DND-41 (cell line): Measurements from ENCODE around the gene CCNT1.

Experiments
- ATAC-seq: fragments of 200-7000 bp; cut with Tn5 transposase; 3 replicates; pipeline ENCODE4 v1.9.1; 2021; ENCODE audit warnings: low read depth; ENCODE audit not compliant: insufficient read depth
- DNase-seq: peaks from one replicate; pipeline ENCODE4 v3.0.0-alpha.2; 2020
- H2AFZ ChIP-seq: 2 replicates; pipeline ENCODE4 v1.6.0; 2012; ENCODE audit warnings: low read depth, low read length
- H3K27ac ChIP-seq: 2 replicates; pipeline ENCODE4 v1.5.1; 2012; ENCODE audit warnings: low read length, inconsistent platforms
- H3K27me3 ChIP-seq: fragments of 200-600 bp; sonication (generic); 2 replicates; pipeline ENCODE4 v1.6.0; 2012; ENCODE audit warnings: low read length, mild to moderate bottlenecking, inconsistent platforms; ENCODE audit not compliant: insufficient read depth, poor library complexity
- H3K36me3 ChIP-seq: 2 replicates; pipeline ENCODE4 v1.5.1; 2012; ENCODE audit warnings: low read length, inconsistent platforms; ENCODE audit not compliant: insufficient read depth
- H3K4me1 ChIP-seq: 2 replicates; pipeline ENCODE4 v1.5.1; 2012; ENCODE audit warnings: mild to moderate bottlenecking, low read length; ENCODE audit not compliant: insufficient read depth
- H3K4me2 ChIP-seq: 2 replicates; pipeline ENCODE4 v1.6.0; 2012; ENCODE audit warnings: mild to moderate bottlenecking, moderate library complexity, low read length, inconsistent platforms; ENCODE audit not compliant: insufficient read depth
- H3K4me3 ChIP-seq, 2 experiments: fragments of 200-600 bp in 1 of 2; shearing (Covaris generic) in 1 of 2; 2 replicates each; pipeline ENCODE4 v1.5.1; 2012 to 2016; ENCODE audit warnings: inconsistent platforms in 2 of 2, low read length in 2 of 2, mild to moderate bottlenecking in 2 of 2, low read depth in 1 of 2, moderate library complexity in 1 of 2
- H3K79me2 ChIP-seq: 2 replicates; pipeline ENCODE4 v1.6.0; 2012; ENCODE audit warnings: low read length, inconsistent platforms; ENCODE audit not compliant: insufficient read depth
- H3K9ac ChIP-seq: 2 replicates; pipeline ENCODE4 v1.6.0; 2012; ENCODE audit warnings: low read depth, mild to moderate bottlenecking, inconsistent platforms, low read length, moderate library complexity
- H3K9me3 ChIP-seq: 2 replicates; pipeline ENCODE4 v1.5.1; 2012; ENCODE audit warnings: low read length, moderate library complexity, mild to moderate bottlenecking, inconsistent platforms; ENCODE audit not compliant: insufficient read depth, severe bottlenecking
- H4K20me1 ChIP-seq: 2 replicates; pipeline ENCODE4 v1.6.0; 2012; ENCODE audit warnings: low read length; ENCODE audit not compliant: insufficient read depth
- CTCF ChIP-seq: IDR thresholded peaks from 2 replicates; pipeline ENCODE4 v1.5.1; 2012; ENCODE audit warnings: borderline replicate concordance, low read length, moderate library complexity, mild to moderate bottlenecking; ENCODE audit not compliant: poor library complexity, severe bottlenecking; ENCODE audit errors: extremely low read depth
- EZH2 ChIP-seq: IDR thresholded peaks from 3 replicates; pipeline ENCODE4 v1.6.1; 2012; ENCODE audit warnings: borderline replicate concordance, low read depth, mild to moderate bottlenecking, moderate library complexity, low read length, inconsistent platforms; ENCODE audit not compliant: severe bottlenecking

Gene CCNT1

GRCh38 chr12:48687592-48687991, 28.9 kb downstream of the CCNT1 start:
- H3K36me3 ChIP-seq: peaks cover 44% of the 10 kb centered on the region
- H3K4me2 ChIP-seq: no peak overlapping the region
- no peak overlapping the region for H3K27ac ChIP-seq
- H3K9me3 ChIP-seq: no peaks in the 10 kb centered on the region
- peaks cover 18% of the 10 kb centered on the region; the same call in 1 of the 2 replicates for H3K79me2 ChIP-seq
- H3K4me1 ChIP-seq: peaks cover 7% of the 10 kb centered on the region
- DNase-seq (no peak), ATAC-seq (no peak)
- no peaks in the 10 kb centered on the region for H3K27me3 ChIP-seq
- no peak overlapping the region for H2AFZ ChIP-seq
- peaks cover 10% of the 10 kb centered on the region; the same call in 1 of the 2 replicates for H4K20me1 ChIP-seq
- H3K9ac ChIP-seq: no peak overlapping the region
- TF ChIP-seq CTCF (no peak), EZH2 (no peak)
- H3K4me3 ChIP-seq: no peak overlapping the region

- H2AFZ ChIP-seq: no peak overlapping the region
- no peak overlapping the region for H3K4me2 ChIP-seq
- H3K4me3 ChIP-seq: no peak overlapping the region
- no peak overlapping the region for H3K9ac ChIP-seq
- no peak overlapping the region for H3K27ac ChIP-seq
- peaks cover 17% of the 10 kb centered on the region for H3K79me2 ChIP-seq
- no peak for ATAC-seq
- peaks cover 38% of the 10 kb centered on the region for H3K36me3 ChIP-seq
- H4K20me1 ChIP-seq: peaks cover 8% of the 10 kb centered on the region; the same call in 1 of the 2 replicates
- no peaks in the 10 kb centered on the region for H3K9me3 ChIP-seq
- DNase-seq: no peak
- peaks cover 8% of the 10 kb centered on the region for H3K4me1 ChIP-seq
- TF ChIP-seq EZH2: no peak
- TF ChIP-seq CTCF: no peak
- no peaks in the 10 kb centered on the region for H3K27me3 ChIP-seq
Observed at GRCh38 chr12:48686615-48687334, 29.7 kb downstream of the CCNT1 start.

GRCh38 chr12:48686037-48686595, 30.4 kb downstream of the CCNT1 start:
- Histone ChIP-seq H3K4me3 (no peak overlapping the region), H3K9ac (no peak overlapping the region), H3K4me1 (peaks cover 10% of the 10 kb centered on the region), H3K27me3 (no peaks in the 10 kb centered on the region), H3K79me2 (peaks cover 19% of the 10 kb centered on the region), H2AFZ (no peak overlapping the region), H3K4me2 (no peak overlapping the region), H3K27ac (no peak overlapping the region), H3K9me3 (no peaks in the 10 kb centered on the region), H3K36me3 (peaks cover 32% of the 10 kb centered on the region), H4K20me1 (peaks cover 8% of the 10 kb centered on the region; the same call in 1 of the 2 replicates)
- DNase-seq (no peak), ATAC-seq (no peak)
- TF ChIP-seq CTCF (no peak), EZH2 (no peak)
